ENCODE results near the gene LENG8.
A peak's percentile ranks its signal among the peaks of the same experiment; 100 is the strongest.

Gene LENG8

GRCh38 chr19:54408456-54409026 is 40.5 kb upstream of the LENG8 start:
- peaks cover 37% of the 10 kb centered on the region for H3K27me3 Mint-ChIP-seq (ENCODE audit: low read depth, poor library complexity)
- no peak overlapping the region for H3K27ac Mint-ChIP-seq
- H3K4me3 Mint-ChIP-seq = no peak overlapping the region
- DNase-seq = no peak
- no peaks in the 10 kb centered on the region for H3K36me3 Mint-ChIP-seq (ENCODE audit: low read depth)
- TF ChIP-seq CTCF (IDR thresholded peaks at IDR 0.05) = no peak
- H3K9me3 Mint-ChIP-seq = peaks cover 72% of the 10 kb centered on the region
- no peaks in the 10 kb centered on the region for H3K4me1 Mint-ChIP-seq

GRCh38 chr19:54411033-54411432 is 38.0 kb upstream of the LENG8 start:
- DNase-seq = no peak
- Mint-ChIP-seq H3K27ac (no peak overlapping the region), H3K4me3 (no peak overlapping the region), H3K27me3 (ENCODE audit: low read depth, poor library complexity) (peaks cover 56% of the 10 kb centered on the region), H3K4me1 (no peaks in the 10 kb centered on the region), H3K9me3 (peaks cover 61% of the 10 kb centered on the region), H3K36me3 (ENCODE audit: low read depth) (peaks cover 5% of the 10 kb centered on the region)
- no peak for TF ChIP-seq CTCF (IDR thresholded peaks at IDR 0.05)

- no peak for TF ChIP-seq CTCF (IDR thresholded peaks at IDR 0.05)
- peaks cover 44% of the 10 kb centered on the region for H3K9me3 Mint-ChIP-seq
- H3K4me3 Mint-ChIP-seq = no peak overlapping the region
- H3K27me3 Mint-ChIP-seq (ENCODE audit: low read depth, poor library complexity) = peaks cover 73% of the 10 kb centered on the region
- no peak for DNase-seq
- no peak overlapping the region for H3K27ac Mint-ChIP-seq
- H3K4me1 Mint-ChIP-seq = peaks cover 11% of the 10 kb centered on the region
- H3K36me3 Mint-ChIP-seq (ENCODE audit: low read depth) = peaks cover 5% of the 10 kb centered on the region
Measured at GRCh38 chr19:54412877-54413276, 36.1 kb upstream of the LENG8 start.

- Mint-ChIP-seq H3K27me3 (ENCODE audit: low read depth, poor library complexity) (peaks cover 75% of the 10 kb centered on the region), H3K4me3 (no peak overlapping the region), H3K27ac (peak overlapping the region; percentile 46), H3K4me1 (peaks cover 18% of the 10 kb centered on the region), H3K9me3 (peaks cover 32% of the 10 kb centered on the region), H3K36me3 (ENCODE audit: low read depth) (peaks cover 5% of the 10 kb centered on the region)
- DNase-seq = no peak
- no peak for TF ChIP-seq CTCF (IDR thresholded peaks at IDR 0.05)
Measured at GRCh38 chr19:54414156-54414555, 34.8 kb upstream of the LENG8 start.

GRCh38 chr19:54415208-54415900 is 33.6 kb upstream of the LENG8 start, which contains the start of gene TTYH1:
TTYH1 (plus strand) TSS chr19:54415464; CDS start chr19:54415553, 89 bp downstream.
- Mint-ChIP-seq H3K4me3 (peak within 1 kb of the TSS; percentile 52), H3K36me3 (ENCODE audit: low read depth) (peaks cover 5% of the 10 kb centered on the region), H3K4me1 (peaks cover 26% of the 10 kb centered on the region), H3K27me3 (ENCODE audit: low read depth, poor library complexity) (peaks cover 83% of the 10 kb centered on the region), H3K27ac (peak within 1 kb of the TSS; percentile 16), H3K9me3 (peaks cover 24% of the 10 kb centered on the region)
- peak; percentile 45 for TF ChIP-seq CTCF (IDR thresholded peaks at IDR 0.05)
- DNase-seq = peak; percentile 78

All from nephron progenitor cell (in vitro differentiated cells).